Measurements from ENCODE around the gene SERPINB1.

The SERPINB1 gene

DNA sequence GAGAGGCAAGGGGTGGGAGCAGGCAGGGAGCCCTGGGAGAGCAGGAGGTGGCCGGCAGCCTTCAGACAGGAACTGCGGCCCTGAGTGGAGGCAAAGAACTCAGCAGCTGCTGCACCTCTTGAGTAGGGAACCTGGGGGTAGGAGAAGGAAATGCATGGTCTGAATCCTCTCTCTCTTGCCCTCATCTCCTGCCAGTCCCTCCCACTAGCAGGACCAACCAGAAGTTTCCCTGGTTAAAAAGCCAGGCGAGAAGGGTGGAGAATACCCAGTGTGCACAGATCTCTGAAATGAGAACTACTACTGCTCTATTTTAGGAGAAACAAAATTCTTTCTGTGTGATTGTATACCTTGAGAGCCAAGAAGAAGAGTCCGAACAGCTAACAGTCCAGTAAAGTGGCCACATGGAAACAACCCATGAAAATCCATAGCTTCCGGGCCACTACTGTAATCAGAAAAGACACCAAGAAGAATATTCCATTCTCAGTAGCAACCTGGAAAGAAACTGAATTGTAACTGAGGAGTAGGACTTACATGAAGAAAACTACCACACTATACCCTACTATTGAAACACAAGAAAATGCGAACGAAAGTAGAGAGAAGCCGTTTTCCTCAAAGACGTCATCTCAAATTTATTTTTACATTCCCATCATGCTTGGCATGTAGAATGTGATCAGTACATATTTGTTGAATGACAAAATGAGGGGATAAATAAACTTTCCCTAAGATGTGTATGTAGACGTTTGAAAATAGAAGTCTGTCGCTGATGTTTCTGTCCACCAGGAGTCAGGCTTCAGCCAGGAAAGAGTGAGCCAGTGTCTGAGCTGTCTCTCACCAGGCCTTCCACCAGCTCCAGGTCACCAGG lies 50.8 kb downstream of the SERPINB1 start:
- peak; percentile 78 for DNase-seq

DNA sequence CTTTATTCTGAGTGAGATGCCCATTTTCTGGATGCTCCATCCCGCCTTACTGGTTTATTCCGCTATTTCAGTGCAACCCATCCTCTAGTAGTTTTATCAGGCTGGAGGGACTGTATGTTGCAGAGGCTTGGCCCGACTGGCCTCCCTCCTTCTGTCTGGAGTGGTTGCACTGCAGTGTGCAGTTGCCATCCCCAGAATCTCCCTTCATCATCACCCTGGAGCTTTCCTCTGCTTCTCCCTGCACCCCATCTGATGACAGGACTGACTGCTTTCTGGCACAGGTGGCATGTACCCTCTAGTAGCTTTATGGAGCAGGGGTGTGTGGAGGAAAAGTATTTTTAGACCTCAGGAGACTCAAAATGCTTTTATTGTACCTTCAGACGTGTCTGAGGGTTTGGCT lies 55.4 kb downstream of the SERPINB1 start:
- DNase-seq: no peak

DNA sequence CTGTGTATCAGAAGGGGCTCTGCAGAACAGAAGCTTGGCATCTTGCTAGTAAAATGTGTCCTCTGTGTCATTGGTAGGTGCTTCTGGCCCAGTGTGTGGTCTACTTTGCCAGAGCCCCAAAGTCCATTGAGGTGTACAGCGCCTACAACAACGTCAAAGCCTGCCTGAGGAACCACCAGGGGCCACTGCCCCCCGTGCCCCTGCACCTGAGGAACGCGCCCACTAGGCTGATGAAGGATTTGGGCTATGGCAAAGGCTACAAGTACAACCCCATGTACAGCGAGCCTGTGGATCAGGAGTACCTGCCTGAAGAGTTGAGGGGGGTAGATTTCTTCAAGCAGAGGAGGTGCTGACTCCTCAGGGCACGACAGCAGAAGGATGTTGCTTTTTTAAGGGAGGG lies 56.7 kb downstream of the SERPINB1 start:
- no peak for DNase-seq

DNA sequence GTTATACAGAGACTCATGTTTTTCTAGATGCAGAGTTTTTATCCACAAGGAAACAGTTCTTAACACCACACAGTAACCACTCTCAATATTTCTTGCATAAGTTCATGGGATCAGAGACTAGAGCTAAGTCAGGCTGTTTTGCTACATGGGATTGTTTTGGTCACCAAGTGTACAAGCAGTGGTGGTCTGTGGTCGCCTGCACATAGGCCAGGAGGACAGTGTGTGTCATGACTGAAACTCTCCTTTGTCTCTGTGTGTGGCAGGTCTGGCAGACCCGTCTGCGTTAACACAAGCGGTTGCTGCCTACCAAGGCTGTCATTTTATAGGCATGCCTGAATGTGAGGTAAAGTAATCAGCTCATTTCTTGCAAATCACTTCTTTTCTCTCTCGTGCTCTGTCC lies 57.6 kb downstream of the SERPINB1 start:
- no peak for DNase-seq

DNA sequence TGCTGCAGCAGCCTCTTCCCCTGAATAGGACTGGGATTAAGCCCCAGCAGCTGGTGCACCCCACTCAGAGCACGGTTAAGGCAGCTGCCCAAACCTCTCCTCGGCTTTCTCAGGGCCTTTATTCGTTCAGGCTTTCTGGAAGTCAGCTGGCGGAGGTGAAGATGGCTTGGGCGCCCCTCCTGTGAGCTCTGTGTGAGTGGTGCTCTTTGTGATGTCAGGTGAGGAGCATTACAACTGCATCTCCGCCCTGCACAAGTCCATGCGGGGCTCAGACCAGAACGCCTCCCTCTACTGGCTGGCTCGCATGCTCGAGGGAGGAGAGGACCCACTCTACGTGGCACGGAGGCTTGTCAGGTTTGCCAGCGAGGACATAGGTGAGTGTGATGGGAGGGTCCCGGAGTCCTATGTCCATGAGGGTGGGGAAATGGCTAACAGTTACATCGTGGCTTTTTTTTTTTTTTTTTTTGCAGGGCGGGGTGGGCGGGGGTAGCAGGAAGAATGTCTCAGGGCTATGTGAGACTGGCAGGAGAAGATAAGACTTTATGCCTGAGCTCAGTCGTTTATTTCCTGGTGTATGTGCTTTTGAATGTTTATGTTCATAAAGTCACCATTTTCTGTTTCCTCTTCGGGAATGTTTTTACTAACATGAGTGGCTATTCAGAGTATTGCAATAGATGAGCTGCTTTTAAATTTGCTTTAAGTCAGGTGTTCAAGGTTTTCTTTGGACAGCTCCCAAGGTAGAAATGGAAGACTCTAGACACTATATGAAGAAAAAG lies 58.3 kb downstream of the SERPINB1 start:
- no peak for DNase-seq

DNA sequence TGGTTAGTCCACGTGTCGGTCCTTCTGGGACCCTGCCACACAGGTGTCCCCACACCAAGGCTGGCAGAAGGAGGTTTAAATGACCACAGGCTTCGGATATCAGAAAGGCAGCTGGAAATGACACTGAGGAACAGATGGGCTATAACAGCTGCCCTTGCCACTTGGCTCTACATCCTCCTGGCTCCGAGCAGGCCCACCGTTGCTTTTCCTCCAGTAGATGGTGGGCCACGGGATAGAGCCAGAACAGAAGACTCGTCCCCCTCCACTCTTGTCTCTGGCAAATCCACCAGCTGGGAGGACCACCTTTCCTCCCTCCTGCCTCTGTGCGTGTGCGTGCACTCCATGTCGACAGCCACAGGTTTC lies 58.9 kb downstream of the SERPINB1 start:
- DNase-seq: no peak

DNA sequence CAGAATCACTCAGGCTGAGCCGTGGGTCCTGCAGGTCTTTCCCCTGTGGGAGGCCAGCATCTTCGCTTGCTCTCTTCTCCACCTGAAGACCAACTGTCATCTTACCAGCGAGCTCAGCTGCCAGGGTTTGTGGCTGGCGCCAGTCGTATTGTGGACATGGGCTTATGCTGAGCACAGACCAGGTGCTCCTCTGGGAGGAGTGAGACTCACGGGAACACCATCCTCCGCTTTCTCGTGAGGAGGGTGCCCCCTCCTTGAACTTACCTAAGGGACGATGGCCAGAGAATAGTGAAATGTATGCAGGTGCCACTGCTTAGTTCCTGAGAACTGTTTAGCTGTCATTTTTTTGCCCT lies 59.3 kb downstream of the SERPINB1 start:
- no peak for DNase-seq
